NCI-H345 (cell line): ENCODE measurements around the gene KIAA1328.

Experiments
- DNase-seq: peaks from one replicate; lab custom pipeline; 2025; lab: John Stamatoyannopoulos, UW

The KIAA1328 gene

DNA sequence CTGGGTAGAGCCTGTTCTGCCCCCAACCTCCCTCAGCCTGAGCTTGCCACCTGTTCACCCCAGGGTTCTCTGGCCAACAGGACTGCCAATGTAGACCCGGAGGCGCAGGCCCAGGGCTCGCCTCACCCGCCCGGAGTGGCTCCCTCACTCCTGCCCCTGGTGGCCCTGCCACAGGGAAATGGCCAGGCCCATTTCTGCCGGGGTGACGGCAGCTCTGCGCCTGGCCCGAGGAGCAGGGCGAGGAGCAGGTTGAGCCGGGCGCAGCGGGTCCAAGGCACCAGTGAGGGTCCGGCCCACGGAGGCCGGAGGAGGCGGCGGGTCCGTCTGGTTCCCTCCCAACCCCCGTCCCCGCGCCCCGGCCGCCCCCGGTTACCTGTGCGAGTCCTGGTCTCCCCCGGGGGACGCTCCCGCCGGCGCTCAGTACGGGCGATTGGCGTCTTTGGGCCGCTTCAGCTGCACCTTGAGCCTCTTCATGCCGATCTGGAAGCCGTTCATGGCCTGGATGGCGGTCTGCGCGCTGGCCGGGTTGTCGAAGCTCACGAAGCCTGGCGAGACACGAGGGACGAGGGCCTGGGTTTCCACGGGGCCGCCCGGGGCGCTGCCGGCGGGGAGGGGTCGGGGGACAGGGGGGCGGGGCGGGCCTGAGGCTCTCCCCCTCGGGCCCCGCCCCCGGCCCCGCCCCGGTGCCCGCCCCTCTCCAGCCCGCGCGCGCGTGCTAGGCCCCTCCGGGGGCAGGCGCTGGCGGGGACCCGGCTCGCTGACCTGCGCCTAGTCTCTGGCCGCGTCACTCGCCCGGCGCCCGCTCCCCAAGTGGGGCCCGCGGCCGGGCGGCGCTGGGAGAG lies 424.7 kb downstream of the KIAA1328 start:
- DNase-seq = peak; percentile 78

DNA sequence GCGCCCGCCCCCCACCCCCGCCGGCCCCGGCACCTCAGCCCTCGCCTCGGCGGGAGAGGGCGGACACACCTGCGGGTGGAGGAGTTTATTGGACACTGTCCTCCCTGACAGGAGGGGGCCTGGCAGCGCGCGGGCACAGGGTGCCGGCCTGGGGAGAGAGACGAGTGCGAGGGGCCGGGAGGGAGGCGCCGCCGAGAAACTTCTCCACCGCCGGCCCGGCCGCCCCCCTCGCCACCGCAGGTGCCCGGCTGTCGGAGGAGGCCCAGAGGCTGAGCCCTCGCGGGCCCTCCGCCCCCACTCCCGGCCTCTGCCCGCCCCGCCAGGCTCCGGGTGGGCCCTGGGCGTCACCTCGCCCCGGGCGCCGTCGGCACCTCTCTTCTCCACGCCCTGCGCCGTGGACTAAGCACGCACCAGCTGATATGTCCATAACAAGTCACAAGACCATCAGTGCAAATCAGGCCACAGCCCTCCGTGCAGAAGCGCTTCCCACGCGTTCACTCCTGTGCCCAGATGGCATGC lies 425.4 kb downstream of the KIAA1328 start:
- peak; percentile 64 for DNase-seq

DNA sequence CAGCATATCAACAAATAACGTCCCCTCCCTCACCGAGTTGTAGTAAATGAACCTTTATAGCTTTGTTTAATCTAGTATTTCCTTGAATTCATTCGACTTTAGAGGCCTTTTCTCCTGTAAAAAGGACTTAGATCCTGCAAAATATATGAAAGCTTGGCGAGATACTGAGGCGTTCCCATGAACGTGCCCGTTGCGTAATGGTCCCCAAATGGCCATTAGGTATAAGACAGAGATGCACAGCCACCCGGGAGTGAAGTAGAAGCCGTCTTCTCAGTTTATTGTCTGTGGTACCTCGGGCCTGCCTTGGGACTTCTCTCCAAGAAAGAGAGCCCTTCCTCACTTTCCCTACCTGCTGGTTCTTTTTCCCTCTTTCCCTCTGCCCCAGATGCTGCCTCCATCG lies 426.0 kb downstream of the KIAA1328 start:
- DNase-seq = no peak

DNA sequence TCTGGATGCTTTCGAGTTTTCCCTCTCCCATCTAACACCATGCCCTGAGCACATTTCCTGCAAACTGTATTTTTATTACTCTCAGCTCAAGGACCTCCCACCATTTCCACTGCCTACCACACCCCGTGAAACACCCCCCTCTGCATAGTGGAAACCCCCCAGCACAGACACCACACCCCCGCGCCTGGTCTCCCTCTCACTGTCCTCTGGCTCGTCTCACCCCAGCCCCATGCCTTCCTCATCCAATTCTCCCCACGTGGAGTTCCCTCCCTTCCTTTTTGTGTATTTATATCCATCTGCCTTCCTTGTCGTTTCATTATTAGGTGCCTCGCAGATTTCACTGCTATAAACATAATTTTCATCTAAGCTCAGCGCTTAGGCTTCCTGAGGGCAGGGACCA lies 429.2 kb downstream of the KIAA1328 start:
- no peak for DNase-seq

DNA sequence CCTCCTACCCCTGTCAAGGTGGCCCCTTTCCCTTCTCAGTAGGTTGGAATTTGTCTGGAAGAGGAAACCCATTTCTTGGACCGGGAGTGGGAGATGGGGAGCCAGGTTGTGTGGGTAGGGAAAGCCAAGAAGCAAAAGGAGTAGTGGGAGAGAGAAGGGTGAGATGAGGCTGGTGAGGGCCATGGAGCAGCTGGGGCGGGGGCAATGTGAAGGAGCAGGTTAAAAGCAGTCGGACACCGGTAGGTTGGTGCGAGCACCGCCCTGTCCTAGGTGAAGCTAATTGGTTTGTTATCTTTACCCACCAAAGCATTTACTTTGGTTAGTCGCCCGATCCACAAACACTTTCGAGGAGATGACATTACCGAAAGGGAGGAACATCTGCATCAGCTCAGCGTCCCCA lies 429.9 kb downstream of the KIAA1328 start:
- DNase-seq = no peak

DNA sequence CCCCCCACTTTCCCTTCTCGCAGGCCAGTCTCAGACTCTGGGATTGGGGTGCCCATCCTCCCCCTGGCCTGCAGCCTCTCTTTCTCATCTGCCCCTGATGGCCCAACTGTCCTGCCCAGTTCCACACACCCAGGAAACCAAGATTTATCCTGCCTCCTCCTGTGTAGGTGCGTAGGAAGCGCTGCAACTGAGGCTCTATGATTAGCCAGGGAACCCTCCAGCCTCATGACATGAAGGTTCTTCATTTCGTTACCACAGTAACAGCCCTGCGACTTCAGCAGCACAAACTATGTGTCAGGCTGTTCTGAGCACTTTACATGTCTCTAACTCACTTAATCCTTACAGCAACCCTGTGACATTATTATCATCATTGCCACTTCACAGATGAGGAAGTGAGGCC lies 430.8 kb downstream of the KIAA1328 start:
- DNase-seq = no peak

DNA sequence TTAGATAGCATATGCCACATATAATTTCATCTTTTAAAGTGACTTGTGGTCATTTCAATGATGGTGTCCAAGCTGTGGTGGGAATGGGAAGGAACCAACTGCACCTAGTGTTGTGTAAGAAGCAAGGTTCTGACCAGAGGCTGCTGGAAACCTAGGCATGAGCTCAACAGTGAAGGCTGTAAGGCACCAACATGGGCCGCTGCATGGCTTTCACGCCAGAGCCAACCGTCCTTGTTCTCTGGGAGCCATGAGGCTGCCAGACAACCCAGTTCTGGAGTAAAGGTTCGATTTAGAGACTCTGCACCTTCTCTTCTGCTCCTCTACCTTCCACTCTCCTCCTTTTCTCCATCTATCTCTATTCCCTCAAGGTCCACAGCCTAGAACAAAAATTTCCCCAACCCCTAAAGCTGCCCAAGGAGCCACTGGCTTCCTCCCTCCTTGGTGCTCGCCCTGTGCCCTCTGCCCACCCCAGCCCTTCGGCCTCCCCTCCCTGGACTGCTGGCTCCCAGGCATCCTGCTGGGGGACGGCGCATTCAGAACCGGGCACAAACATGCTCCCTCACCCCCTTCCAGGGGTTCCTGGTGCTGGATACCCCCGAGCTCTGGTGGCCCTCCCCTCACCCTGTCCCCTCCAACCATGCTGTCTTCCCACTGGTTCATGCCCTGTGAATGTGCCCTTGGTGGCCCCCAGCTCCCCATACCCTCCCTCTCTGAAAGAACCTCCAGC lies 431.6 kb downstream of the KIAA1328 start:
- no peak for DNase-seq

DNA sequence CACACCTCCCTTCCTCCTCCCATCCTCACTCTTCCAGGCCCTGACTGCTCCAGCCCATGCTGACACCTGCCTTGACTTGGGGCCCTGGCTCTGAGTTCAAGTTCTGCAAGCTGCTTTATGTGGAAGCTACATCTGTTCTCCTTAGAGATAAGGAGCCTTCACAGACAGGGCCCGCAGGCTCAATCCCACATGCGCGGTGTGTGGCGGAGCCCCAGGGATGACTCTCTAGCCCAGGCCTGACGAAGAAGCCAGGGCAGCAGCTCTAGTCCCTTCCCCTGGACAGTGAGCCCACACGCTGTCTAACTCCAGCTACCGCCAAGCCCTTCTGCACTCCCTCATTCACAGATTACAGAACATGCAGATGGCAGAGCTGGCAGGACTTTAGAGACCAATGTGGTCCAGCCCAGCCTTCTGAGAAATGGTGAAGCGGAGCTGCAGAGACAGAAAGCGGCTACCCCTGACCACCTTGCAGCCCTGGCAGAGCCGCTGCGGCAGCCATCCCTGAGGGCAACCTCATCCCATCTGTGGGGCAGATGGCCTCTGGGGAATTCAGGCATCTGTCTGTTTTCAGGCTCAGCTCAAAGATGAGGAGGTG lies 432.4 kb downstream of the KIAA1328 start:
- DNase-seq = no peak

DNA sequence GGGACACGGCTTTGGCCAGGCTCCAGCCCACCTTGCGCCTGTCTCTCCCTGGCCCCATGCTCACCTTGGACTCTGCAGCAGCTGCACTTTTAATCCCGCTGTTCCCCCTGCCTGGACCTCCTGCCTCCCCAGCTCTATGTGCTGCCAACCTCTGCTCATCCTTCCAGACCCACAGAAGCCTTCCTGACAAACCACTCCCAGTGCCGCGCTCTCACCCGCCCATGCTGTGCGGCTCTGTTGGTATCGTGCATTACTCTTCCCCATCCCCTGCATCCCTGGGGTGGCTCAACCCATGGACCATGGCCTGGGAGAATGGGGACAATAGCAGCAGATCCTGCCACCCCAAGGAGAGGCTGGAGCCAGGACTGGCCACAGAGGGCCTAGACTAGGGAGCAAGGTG lies 433.1 kb downstream of the KIAA1328 start:
- no peak for DNase-seq

DNA sequence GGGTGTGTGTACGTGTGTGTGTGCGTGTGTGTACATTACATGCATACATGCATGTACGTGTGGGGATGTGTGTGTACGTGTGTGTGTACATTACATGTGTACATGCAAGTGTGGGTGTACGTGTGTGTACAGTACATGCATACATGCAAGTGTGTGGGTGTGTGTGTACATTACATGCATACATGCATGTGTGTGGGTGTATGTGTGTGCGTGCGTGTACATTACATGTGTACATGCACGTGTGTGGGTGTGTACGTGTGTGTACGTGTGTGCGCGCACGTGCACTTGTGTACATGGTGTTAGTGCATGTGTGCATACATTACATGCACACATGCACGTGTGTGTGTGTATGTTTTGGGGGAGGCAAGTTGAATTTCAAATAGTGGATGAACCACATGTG lies 436.0 kb downstream of the KIAA1328 start:
- no peak for DNase-seq

DNA sequence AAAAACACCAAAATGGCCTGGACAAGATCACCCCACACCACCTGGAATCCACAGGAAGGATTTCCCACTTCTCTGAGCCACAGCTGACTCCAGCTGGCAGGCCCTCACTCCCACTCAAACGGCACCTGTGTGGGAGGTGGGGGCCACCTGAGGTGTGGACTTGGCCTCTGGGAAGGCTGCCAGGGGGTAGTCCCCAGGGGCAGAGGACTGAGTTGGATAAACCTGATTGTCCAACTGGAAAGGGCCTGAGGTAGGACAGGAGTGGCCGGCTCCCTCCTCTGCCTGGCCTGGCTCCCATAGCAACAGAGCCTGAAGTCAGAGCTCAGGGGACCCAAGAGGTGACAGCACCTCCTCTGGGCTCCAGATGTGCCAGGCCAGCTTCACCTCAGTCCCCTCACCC lies 436.5 kb downstream of the KIAA1328 start:
- DNase-seq = peak; percentile 14

DNA sequence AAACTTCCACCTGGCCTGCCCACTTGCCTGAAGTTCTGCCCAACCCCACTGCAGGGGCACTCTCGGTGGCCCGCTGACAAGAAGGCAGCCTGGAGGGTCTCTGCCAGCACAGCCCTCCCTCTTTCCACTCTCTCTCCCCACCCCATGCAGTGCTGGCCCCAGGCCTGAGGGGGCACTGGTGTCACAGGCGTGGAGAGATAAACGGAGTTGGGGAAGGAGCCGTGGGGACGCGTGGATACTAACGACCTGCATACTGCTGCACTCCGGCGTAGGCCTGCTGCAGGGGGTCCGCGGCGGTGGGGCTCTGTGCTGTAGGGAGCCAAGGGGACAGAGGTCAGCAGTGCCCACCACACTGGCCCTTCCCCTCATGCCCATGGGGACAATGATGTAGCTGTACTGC lies 437.4 kb downstream of the KIAA1328 start:
- DNase-seq = no peak

DNA sequence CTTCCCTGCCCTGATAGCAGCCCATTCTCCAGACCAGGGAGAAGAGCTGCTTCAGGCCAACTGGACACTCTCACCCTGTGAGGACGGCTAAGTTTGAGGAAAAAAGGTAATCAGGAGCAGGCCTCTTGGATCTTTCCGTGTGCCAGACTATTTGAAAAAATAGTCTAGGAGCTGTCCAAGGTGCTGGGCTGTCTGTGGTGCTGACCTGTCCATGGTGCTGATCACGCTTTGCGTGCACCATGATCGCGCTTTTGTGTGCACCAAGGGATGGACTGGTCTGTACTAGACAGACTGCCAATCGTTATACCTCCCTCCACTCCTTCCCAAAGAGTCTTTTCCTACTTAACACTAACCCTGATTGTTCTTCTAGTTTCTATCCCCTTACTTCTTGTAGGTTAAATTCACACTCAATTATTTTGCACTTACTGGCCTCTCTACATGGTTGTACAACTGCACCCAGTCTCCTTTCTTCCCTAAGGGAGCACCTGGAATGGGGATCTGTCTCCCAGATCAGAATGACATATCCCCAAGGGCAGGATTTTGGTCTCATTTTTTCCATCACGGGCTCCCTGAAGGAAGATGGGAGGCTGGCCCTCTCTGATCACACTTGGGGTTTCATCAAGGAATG lies 441.2 kb downstream of the KIAA1328 start:
- DNase-seq = no peak

DNA sequence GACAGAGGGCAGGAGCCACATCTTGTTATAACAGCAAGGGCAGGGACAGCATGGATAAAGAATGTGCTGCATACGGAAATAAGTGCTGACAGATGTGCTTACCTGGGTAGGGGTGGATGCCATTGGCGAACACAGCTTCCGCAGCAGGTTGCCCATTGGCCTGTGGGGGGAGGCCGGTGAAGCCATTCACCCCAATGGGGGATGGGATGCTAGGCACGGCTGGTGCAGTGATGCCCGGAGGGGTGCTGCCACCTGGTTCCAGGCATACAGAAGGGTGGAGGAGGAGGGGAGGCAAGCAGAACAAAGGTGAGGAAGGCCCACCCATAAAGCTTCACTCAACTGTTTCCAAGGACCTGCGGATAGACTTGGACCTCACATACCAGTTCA lies 441.7 kb downstream of the KIAA1328 start:
- DNase-seq = no peak

DNA sequence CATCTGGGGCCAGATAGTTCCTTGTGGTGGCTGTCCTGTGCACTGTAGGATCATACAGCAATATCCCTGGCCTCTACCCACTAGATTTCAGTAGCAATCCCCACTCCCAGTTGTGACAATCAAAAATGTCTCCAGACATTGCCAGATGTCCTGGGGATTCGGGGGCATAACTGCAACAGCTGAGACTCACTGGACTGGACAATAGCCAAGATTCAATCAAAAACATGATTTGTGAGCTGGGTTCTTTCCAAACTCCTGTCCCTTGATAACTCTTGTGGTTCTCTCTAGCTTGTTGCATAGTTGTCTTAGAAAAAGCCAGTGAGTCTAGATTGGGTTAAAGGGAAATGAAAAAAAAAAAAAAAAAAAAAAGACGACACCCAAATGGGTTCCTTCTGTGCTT lies 443.3 kb downstream of the KIAA1328 start:
- no peak for DNase-seq

DNA sequence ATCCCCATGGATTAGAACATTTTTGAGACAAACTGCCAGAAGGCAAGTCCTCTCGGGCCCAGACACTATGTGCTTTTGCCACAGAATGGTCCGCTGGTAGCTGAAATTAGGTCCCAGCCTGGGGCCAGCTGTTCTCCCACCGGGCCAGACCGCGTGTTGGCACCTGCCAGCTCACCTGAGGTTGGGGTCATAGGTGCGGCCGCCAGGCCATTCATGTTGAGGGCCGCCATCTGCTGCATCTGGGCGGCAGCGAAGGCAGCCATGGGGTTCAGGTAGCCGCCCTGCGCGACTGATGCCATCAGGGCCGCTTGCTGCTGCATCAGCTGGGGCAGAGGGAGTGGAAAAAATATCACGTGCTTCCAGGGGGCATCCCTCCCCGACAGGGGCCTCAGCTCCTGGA lies 443.9 kb downstream of the KIAA1328 start:
- no peak for DNase-seq

DNA sequence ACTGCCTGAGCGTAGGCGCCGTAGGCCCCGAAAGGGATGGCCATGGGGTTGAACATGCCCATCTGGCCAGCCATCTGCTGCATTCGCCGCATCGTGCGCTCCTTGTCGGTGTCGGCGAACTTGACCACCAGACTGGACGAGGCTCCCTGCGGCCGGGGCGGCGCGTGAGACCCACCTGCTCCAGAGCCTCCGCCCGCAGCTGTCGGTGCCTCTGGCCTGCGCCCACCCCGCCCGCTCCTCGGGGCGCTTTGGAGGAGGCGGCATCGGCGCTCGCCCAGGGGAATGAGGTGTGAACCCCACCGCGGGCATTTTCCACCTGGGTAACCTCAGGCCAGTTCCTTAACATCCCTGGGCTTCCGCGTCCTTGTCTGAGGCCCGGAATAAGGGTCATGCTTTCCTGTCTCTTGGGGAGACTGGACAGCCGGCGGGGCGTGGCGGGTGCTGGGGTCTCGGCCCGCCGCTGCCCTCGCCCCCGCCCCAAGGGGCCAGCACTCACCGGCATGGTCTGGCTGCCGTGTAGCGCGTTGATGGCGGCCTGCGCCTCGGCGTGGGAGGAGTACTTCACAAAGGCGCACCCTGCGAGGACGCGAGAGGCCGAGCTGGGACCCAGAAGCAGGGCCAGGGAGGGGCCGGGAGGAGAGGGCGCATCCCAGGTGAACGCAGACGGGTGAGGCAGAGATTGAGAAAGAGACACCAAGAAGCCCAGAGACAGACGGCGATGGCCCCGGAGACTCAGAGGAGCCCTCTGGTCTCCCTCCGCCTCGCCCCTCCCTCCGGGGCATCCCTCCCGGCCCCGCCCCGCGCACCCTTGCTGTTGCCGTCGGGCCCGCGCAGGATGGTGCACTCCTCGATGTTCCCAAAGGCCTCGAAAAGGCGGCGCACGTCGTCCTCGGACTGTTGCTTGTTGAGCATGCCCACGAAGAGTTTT lies 445.6 kb downstream of the KIAA1328 start:
- no peak for DNase-seq

DNA sequence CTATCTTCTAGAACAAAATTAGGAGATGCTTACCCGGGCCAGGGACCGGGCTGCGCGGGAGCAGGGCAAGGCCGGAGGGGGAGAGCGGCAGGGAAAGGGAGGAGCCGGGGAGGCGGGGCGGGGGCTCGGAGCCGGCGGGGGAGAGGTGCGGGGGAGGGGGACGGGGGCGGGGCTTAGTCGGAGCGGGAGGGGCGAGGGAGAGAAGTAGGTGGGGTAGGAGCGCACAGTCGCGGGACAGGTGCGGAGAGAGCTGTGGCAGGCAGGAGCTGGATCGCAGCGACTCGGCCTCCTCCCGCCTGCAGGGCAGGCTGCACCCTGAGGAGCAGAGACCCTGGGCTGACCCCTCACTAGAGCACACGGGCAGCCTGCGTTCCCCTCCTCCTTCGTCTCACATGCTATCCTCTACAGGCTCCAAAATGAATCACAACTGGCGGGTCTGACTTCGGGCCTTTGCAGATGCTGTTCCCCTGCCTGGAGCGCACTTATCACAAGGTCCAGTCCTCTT lies 446.4 kb downstream of the KIAA1328 start:
- DNase-seq = no peak

DNA sequence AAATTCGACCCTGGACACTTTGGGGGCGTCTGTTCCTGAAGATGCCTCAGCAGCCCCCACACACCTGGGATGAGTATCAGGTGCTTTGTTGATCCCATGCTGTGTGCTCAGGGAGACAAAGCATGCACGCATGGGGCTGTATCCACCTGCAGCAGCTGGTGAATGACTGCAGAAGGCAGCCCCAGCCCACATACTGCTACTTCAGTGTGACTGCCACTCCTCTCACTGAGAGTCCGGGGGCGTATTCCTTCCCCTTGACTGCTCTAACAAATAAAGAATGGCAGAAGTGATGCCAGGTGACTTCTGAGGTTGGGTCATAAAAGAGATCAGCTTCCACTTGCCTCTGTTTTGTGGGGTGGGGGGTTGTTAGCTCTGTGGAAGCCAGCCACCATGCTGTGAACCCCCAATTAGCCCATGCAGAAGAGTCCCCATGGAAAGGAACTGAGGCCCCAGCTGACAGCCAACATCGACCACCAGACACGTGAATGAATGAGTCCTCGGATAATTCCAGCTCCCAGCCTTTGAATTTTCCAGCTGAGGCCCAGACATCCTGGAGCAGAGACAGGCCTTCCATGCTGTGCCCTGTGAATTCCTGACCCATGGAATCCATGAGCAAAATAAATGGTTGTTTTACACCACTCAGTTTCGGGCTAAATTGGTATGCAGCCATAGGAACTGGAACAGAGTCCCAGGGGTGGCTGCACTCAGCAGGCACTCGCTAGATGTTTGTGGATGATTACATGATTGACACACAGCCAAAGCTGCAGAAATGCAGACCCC lies 447.4 kb downstream of the KIAA1328 start:
- peak; percentile 7 for DNase-seq

DNA sequence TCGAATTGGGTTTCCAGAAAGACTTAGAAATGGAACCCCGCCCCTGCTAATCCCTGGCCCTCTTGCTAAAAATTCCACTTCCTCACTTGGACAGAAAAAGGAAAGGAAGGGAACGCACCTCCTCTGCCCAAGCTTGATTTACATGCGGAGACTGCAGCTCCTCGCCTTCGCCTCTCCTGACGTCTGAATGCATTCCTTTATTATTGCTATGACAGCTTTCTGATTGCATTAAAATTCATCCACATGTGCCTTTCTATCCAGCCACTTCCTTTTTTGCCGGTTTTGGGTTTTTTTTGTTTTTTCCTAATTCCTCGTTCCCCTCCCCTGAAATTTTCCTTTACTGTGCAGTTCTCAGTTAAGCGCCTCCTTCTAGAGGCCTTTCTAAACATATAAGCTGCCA lies 448.9 kb downstream of the KIAA1328 start:
- no peak for DNase-seq
